ENCODE data around the gene TAAR2.

Gene TAAR2

GRCh38 chr6:132592855-132593254 lies 31.2 kb downstream of the TAAR2 start:
- DNase-seq (ENCODE audit: low read depth) = no peak
- no peak overlapping the region for H3K4me3 ChIP-seq (ENCODE audit: low read depth, low read length)
- TF ChIP-seq CTCF (conservative IDR thresholded peaks at IDR 0.05; ENCODE audit: low read depth, low read length) = no peak

- TF ChIP-seq CTCF (conservative IDR thresholded peaks at IDR 0.05; ENCODE audit: low read depth, low read length) = no peak
- H3K4me3 ChIP-seq (ENCODE audit: low read depth, low read length) = no peak overlapping the region
- DNase-seq (ENCODE audit: low read depth) = no peak
Measured at GRCh38 chr6:132590362-132590761, 33.7 kb downstream of the TAAR2 start.

- H3K4me3 ChIP-seq (ENCODE audit: low read depth, low read length) = no peak within 1 kb of the TSS
- TF ChIP-seq CTCF (conservative IDR thresholded peaks at IDR 0.05; ENCODE audit: low read depth, low read length) = no peak
- no peak for DNase-seq (ENCODE audit: low read depth)
Measured at GRCh38 chr6:132589454-132589853, 34.6 kb downstream of the TAAR2 start, which contains the start of gene TAAR5. TAAR5 (minus strand) TSS chr6:132589741; CDS start chr6:132589686, 55 bp downstream.

- no peak for DNase-seq (ENCODE audit: low read depth)
- no peak for TF ChIP-seq CTCF (conservative IDR thresholded peaks at IDR 0.05; ENCODE audit: low read depth, low read length)
Measured at GRCh38 chr6:132587424-132587823, 36.7 kb downstream of the TAAR2 start.

GRCh38 chr6:132584698-132585097 lies 39.4 kb downstream of the TAAR2 start:
- no peak for TF ChIP-seq CTCF (conservative IDR thresholded peaks at IDR 0.05; ENCODE audit: low read depth, low read length)
- no peak for DNase-seq (ENCODE audit: low read depth)
- no peak overlapping the region for H3K4me3 ChIP-seq (ENCODE audit: low read depth, low read length)

More at GRCh38 chr6:132587424-132587823, 36.7 kb downstream of the TAAR2 start:
- no peak overlapping the region for H3K4me3 ChIP-seq (ENCODE audit: low read depth, low read length)

GRCh38 chr6:132571774-132572173 lies 52.3 kb downstream of the TAAR2 start:
- no peak for TF ChIP-seq CTCF (conservative IDR thresholded peaks at IDR 0.05; ENCODE audit: low read depth, low read length)
- DNase-seq (ENCODE audit: low read depth) = no peak
- H3K4me3 ChIP-seq (ENCODE audit: low read depth, low read length) = no peak overlapping the region

GRCh38 chr6:132570221-132570777 lies 53.8 kb downstream of the TAAR2 start, which contains the start of gene TAAR6:
TAAR6 (plus strand) TSS chr6:132570322; CDS start chr6:132570322, 0 bp downstream.
- no peak within 1 kb of the TSS for H3K4me3 ChIP-seq (ENCODE audit: low read depth, low read length)
- no peak for TF ChIP-seq CTCF (conservative IDR thresholded peaks at IDR 0.05; ENCODE audit: low read depth, low read length)
- no peak for DNase-seq (ENCODE audit: low read depth)

Measured in choroid plexus epithelial cell (primary cell).